HG03460 (cell line): ENCODE data around the gene C1QC.

ENCODE experiments used
- ATAC-seq: cut with Tn5 transposase; IDR thresholded peaks from one replicate; pipeline ENCODE4 v1.9.1; 2021; ENCODE audit not compliant: unreplicated experiment

Gene C1QC

DNA sequence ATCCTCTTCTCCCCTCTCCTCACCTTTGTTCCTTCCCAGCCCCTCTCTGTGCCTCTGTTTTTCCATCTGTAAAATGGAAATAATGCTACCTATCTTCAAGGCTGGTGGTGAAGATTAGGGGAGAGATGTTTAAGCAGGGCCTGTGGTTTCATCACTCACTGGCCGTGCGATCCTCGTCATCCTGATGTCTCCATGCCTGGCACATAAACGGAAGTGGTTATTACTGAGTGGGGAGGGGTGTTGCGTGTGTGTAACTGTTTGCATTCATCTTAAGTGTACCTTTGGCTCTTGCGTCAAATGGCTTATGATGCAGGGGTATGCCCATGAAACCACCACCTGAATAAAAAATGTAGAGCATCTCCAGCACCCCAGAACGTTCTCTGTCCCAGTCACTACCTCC, 24.2 kb upstream of the C1QC start:
- no peak for ATAC-seq

- ATAC-seq = no peak
Measured at GRCh38 chr1:22619798-22620197, 23.6 kb upstream of the C1QC start.

- no peak for ATAC-seq
Measured at GRCh38 chr1:22621761-22622160, 21.7 kb upstream of the C1QC start.

DNA sequence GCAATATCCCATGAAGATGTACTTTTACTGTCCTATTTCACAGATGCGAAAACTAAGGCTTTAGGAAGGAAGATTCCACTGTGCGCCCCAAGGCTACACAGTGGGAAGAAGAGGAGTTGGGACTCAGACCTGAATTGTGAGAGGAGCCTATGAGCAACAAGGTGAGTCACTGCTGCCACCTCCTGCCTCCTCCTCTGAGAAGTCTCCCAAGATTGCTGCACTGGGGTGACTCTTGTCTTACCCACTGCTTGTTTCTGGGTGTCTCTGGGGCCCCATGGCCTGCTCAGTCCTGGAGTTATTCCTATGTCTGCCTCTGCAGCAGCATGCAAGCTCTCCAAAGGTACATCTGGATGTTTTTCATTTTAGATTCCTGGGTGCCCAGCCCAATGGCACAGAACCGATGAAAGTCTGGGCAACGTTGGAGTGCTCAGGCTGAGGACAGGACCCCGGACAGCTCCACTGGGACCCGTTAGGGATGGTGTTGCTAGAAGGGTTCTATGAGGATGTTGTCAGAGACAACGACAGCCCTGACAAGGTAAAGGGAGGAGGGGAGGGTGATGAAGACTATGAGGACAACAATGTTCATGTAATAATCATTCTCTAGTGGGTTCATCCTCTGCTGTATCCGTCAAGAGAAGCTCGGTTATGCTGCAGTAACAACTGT, 18.0 kb upstream of the C1QC start:
- no peak for ATAC-seq

- no peak for ATAC-seq
Measured at GRCh38 chr1:22626237-22627157, 16.9 kb upstream of the C1QC start.

DNA sequence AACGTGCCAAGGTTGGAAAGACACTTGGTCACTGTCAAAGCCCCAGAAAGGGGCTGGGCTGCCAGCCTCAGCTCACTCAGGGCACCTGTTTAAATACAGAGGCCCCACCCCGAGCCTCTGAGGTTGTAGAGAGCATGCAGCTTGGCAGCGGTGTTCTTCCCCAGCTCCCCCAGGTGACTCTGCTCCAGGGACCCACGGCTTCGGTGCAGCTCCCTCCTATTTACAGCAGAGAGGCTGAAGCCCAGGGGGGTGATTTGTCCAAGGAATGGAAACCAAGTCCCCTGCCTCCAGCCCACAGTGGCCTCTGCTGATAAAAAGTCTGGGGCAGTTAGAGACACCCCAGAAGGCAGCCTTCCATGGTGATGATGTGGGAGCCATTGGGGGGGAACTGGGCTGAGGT, 16.1 kb upstream of the C1QC start:
- no peak for ATAC-seq

GRCh38 chr1:22628698-22629444, 14.6 kb upstream of the C1QC start:
- ATAC-seq = no peak

GRCh38 chr1:22629886-22630285, 13.5 kb upstream of the C1QC start:
- ATAC-seq = no peak

DNA sequence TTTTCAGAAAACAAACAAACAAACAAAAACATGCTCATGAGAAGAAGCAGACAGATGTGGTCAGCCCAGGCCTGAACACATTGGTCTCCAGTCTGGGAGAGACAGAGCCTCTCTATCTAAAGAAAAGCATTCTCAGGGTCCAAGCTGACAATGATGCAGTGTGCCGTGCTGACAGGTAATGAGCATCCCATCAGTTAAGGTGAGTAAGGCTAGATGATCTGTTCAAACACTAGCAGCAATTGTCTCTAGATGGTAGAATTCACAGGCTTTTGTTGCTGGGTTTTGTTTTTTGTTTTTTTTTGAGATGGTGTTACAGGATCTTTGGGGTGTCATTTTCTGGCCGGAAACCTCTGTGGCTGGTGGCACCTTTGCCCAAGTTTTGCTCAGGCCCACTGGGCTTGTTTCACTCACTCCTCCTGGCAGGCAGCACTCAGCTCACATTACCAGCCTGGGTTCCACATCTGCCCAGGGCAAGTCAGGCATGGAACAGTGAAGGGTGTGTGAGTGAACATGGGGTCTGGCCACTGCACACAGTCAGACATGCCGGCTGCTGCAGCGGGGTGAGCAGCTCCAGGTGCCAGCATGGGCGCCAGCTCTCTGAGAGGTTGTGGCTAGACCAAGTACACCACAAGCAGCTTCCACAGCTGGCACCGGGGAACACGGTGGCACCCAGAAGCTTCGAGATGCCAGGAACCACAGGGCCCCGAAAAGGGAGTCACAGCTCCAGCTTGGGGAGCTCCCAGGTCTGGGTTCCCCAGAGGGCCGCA, 9.6 kb upstream of the C1QC start:
- no peak for ATAC-seq

DNA sequence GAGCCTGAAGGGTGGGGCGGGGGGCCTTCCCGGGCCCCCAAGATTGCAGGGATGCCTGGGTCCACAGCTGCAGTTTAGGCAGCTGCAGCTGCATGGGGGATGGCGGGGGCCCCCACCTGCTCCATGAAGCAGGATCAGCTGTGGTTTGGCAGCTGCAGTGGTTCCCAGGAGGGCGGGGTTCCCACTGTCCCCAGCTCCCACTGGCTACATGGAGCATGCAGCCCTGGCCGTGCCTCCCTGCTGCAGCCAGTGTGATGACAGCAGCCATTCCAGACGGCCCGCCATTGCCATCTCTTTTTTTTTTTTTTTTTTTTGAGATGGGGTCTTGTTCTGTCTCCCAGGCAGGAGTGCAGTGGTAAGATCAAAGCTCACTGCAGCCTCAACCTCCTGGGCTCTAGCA, 8.0 kb upstream of the C1QC start:
- no peak for ATAC-seq

DNA sequence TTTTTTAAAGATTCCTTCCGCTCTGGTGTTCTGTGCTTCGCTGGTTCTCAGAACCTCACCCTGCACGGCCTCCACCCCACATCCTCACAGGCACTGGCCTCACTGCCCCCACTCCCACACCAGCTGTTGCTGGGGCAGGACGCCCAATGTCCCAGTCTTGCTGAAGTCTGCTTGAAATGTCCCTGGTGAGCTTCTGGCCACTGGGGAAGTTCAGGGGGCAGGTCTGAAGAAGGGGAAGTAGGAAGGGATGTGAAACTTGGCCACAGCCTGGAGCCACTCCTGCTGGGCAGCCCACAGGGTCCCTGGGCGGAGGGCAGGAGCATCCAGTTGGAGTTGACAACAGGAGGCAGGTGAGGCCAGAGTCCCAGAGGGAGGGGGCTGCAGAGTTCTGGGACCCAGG, 7.1 kb upstream of the C1QC start, which contains the start of gene C1QA:
TSS of gene C1QA (plus strand) at position 276 of the 400 bp plus-strand sequence. CDS start 989 bp downstream, outside the sequence.
- ATAC-seq = no peak

GRCh38 chr1:22636927-22637326, 6.5 kb upstream of the C1QC start:
- no peak for ATAC-seq

GRCh38 chr1:22637907-22638445, 5.5 kb upstream of the C1QC start:
- no peak for ATAC-seq

DNA sequence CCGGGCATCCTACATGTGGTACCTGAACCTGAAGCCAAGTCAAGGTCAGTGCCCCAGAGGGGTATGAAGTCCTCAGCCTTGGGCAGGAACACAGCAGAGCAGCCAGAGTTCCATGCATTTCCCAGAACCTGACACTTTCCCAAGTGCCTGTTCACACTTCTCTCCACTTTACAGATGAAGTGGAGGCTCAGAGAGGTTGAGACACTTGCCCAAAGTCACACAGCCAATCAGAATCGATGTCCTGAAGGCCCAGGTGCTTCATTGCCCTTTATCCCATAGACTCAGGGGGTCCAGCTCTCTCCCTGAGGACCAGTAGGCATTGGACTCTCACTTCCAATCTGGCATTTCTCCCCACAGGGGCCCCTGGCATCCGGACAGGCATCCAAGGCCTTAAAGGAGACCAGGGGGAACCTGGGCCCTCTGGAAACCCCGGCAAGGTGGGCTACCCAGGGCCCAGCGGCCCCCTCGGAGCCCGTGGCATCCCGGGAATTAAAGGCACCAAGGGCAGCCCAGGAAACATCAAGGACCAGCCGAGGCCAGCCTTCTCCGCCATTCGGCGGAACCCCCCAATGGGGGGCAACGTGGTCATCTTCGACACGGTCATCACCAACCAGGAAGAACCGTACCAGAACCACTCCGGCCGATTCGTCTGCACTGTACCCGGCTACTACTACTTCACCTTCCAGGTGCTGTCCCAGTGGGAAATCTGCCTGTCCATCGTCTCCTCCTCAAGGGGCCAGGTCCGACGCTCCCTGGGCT, 4.8 kb upstream of the C1QC start:
- no peak for ATAC-seq

- no peak for ATAC-seq
Measured at GRCh38 chr1:22639286-22639685, 4.1 kb upstream of the C1QC start.

DNA sequence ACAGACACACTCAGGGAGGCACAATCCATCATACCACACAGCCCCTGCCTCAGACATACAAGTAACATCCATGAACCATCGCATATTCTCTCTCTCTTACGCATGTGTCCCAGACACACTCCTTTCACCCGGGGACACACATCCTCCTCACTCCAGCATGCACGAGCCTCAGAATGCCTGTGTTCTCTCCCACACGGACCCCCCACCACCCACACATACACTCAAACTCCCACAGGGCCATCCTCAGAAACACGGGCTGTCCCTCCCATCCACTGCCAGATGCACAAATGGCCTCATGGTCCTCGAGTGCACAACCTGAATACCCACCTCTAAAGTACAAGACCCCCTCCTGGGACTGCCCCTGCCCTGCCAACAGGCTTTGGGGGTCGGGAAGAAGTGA, 2.2 kb upstream of the C1QC start:
- no peak for ATAC-seq

- ATAC-seq = no peak
Measured at GRCh38 chr1:22641906-22642636, 1.4 kb upstream of the C1QC start.

DNA sequence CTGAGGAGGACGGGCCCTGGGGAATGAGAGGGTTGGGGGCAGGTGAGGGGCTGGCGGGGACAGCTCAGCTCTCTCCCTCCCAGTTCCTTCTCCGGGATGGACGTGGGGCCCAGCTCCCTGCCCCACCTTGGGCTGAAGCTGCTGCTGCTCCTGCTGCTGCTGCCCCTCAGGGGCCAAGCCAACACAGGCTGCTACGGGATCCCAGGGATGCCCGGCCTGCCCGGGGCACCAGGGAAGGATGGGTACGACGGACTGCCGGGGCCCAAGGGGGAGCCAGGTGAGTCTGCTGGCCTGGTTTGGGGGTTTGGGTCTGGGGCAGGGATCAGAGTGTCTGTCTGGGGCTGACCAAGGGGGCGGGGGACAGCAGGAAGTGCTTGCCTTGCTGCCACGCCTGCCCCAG, 495 bp downstream of the C1QC start:
- ATAC-seq = no peak

GRCh38 chr1:22645931-22646330, 2.5 kb downstream of the C1QC start:
- ATAC-seq = no peak
